Astrocyte (in vitro differentiated cells and primary cell): ENCODE results near the gene SLC12A5. TPM values are rescaled to one million over a fixed set of nuclear protein-coding genes. Genes with fewer than 3 reads are reported as not detected.

ENCODE experiments used
- DNase-seq: peaks from one replicate; pipeline ENCODE4 v3.0.0-alpha.2; 2010; ENCODE audit warnings: low read depth
- FAIRE-seq: peaks from 2 replicates; lab custom pipeline; 2011; peaks lifted over from hg19 to GRCh38; lab: Jason Lieb, UNC
- H2AFZ ChIP-seq: 2 replicates; pipeline ENCODE4 v1.6.0; 2012; ENCODE audit warnings: low read depth, low read length, inconsistent platforms
- H3K27ac ChIP-seq: 2 replicates; pipeline ENCODE4 v1.5.1; 2011; ENCODE audit warnings: low read depth, low read length, inconsistent platforms
- H3K27me3 ChIP-seq: 2 replicates; pipeline ENCODE4 v1.6.0; 2011; ENCODE audit warnings: low read length, inconsistent platforms; ENCODE audit not compliant: insufficient read depth
- H3K36me3 ChIP-seq: 2 replicates; pipeline ENCODE4 v1.5.1; 2011; ENCODE audit warnings: low read length, inconsistent platforms; ENCODE audit not compliant: insufficient read depth
- H3K4me1 ChIP-seq: 2 replicates; pipeline ENCODE4 v1.5.1; 2011; ENCODE audit warnings: low read length, inconsistent platforms; ENCODE audit not compliant: insufficient read depth
- H3K4me2 ChIP-seq: 2 replicates; pipeline ENCODE4 v1.6.0; 2012; ENCODE audit warnings: low read length, inconsistent platforms
- H3K4me3 ChIP-seq: 2 replicates; pipeline ENCODE4 v1.5.1; 2011; ENCODE audit warnings: low read depth, mild to moderate bottlenecking, low read length, inconsistent platforms; ENCODE audit not compliant: insufficient read depth
- H3K79me2 ChIP-seq: 2 replicates; pipeline ENCODE4 v1.6.0; 2012; ENCODE audit warnings: mild to moderate bottlenecking, low read length, inconsistent platforms; ENCODE audit not compliant: insufficient read depth
- H3K9ac ChIP-seq: 2 replicates; pipeline ENCODE4 v1.6.0; 2012; ENCODE audit warnings: mild to moderate bottlenecking, low read length, inconsistent platforms
- H3K9me3 ChIP-seq: 2 replicates; pipeline ENCODE4 v1.5.1; 2012; ENCODE audit warnings: low read depth, mild to moderate bottlenecking, low read length, inconsistent platforms; ENCODE audit not compliant: insufficient read depth
- H4K20me1 ChIP-seq: 2 replicates; pipeline ENCODE4 v1.6.0; 2012; ENCODE audit warnings: low read length, inconsistent platforms; ENCODE audit not compliant: insufficient read depth
- H3K27ac Mint-ChIP-seq: one replicate; pipeline ENCODE4 v1.8.0; 2021; ENCODE audit warnings: mild to moderate bottlenecking, mixed read lengths; ENCODE audit not compliant: unreplicated experiment
- H3K27me3 Mint-ChIP-seq: one replicate; pipeline ENCODE4 v1.8.0; 2021; ENCODE audit warnings: low read depth, mixed read lengths; ENCODE audit not compliant: unreplicated experiment
- H3K36me3 Mint-ChIP-seq: one replicate; pipeline ENCODE4 v1.8.0; 2021; ENCODE audit warnings: low read depth, mixed read lengths; ENCODE audit not compliant: unreplicated experiment
- H3K4me1 Mint-ChIP-seq: one replicate; pipeline ENCODE4 v1.8.0; 2021; ENCODE audit warnings: low read depth, mixed read lengths; ENCODE audit not compliant: unreplicated experiment
- H3K4me3 Mint-ChIP-seq: one replicate; pipeline ENCODE4 v1.8.0; 2021; ENCODE audit warnings: mild to moderate bottlenecking, moderate library complexity, mixed read lengths; ENCODE audit not compliant: unreplicated experiment
- H3K9me3 Mint-ChIP-seq: one replicate; pipeline ENCODE4 v1.8.0; 2021; ENCODE audit warnings: mild to moderate bottlenecking, mixed read lengths; ENCODE audit not compliant: unreplicated experiment
- CTCF ChIP-seq: IDR thresholded peaks from 2 replicates; pipeline ENCODE4 v1.5.1; 2011; ENCODE audit warnings: low read depth, mild to moderate bottlenecking, inconsistent platforms, low read length, moderate library complexity; ENCODE audit not compliant: insufficient read depth
- EZH2 ChIP-seq: IDR thresholded peaks from 2 replicates; pipeline ENCODE4 v1.6.1; 2012; ENCODE audit warnings: mild to moderate bottlenecking, low read length, inconsistent platforms; ENCODE audit not compliant: insufficient read depth
- total RNA-seq: library from RNA; stranded (reverse); gene quantifications from 2 replicates; pipeline ENCODE4 v1.2.1, GENCODE V29; 2021

SLC12A5 gene
- total RNA-seq, 1 donor from 2014 or later: 14.6 TPM

- no peak overlapping the region for H3K4me3 Mint-ChIP-seq
- Histone ChIP-seq H3K36me3 (peaks cover 32% of the 10 kb centered on the region), H4K20me1 (peaks cover 64% of the 10 kb centered on the region), H3K27ac (no peak overlapping the region), H3K4me3 (no peak overlapping the region), H3K79me2 (peaks cover 34% of the 10 kb centered on the region), H2AFZ (no peak overlapping the region), H3K4me2 (no peak overlapping the region), H3K4me1 (peaks cover 22% of the 10 kb centered on the region), H3K9ac (no peak overlapping the region), H3K9me3 (no peaks in the 10 kb centered on the region), H3K27me3 (no peaks in the 10 kb centered on the region)
- TF ChIP-seq CTCF (no peak), EZH2 (no peak)
- H3K27me3 Mint-ChIP-seq: no peaks in the 10 kb centered on the region
- H3K9me3 Mint-ChIP-seq: no peaks in the 10 kb centered on the region
- peaks cover 11% of the 10 kb centered on the region for H3K36me3 Mint-ChIP-seq
- H3K4me1 Mint-ChIP-seq: peaks cover 3% of the 10 kb centered on the region
- DNase-seq (no peak), FAIRE-seq (no peak)
- H3K27ac Mint-ChIP-seq: no peak overlapping the region
Observed at GRCh38 chr20:46071573-46071972, 42.6 kb downstream of the SLC12A5 start.

GRCh38 chr20:46073024-46073423 is 44.0 kb downstream of the SLC12A5 start:
- H4K20me1 ChIP-seq: peaks cover 75% of the 10 kb centered on the region
- Mint-ChIP-seq H3K36me3 (peaks cover 7% of the 10 kb centered on the region), H3K27me3 (no peaks in the 10 kb centered on the region), H3K27ac (no peak overlapping the region), H3K9me3 (no peaks in the 10 kb centered on the region), H3K4me3 (no peak overlapping the region), H3K4me1 (peaks cover 3% of the 10 kb centered on the region)
- FAIRE-seq (no peak), DNase-seq (no peak)
- TF ChIP-seq EZH2 (no peak), CTCF (no peak)
- no peak overlapping the region for H3K9ac ChIP-seq
- H3K27me3 ChIP-seq: no peaks in the 10 kb centered on the region
- peaks cover 48% of the 10 kb centered on the region for H3K79me2 ChIP-seq
- H3K27ac ChIP-seq: no peak overlapping the region
- H3K36me3 ChIP-seq: peaks cover 28% of the 10 kb centered on the region
- H3K4me3 ChIP-seq: no peak overlapping the region
- no peak overlapping the region for H2AFZ ChIP-seq
- no peak overlapping the region for H3K4me2 ChIP-seq
- H3K9me3 ChIP-seq: no peaks in the 10 kb centered on the region
- H3K4me1 ChIP-seq: peaks cover 22% of the 10 kb centered on the region

DNA sequence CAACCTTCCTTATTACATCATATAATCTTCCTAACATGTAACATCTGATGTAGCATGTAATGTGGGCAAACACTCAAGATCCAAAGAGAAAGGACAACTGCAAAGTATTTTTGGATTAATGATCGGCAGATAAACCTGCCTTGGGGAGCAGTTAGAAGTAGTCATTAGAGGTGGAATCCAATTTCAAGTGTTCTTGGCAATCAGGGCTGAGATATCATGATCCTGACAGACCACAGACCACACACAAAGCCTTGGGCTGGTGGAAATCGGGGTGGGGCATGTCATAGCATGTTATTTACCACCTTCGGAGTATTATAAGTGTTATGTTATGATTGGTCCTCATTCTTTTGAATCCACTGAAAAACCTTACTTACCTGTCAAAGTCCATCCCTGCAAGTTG is 44.4 kb downstream of the SLC12A5 start:
- Mint-ChIP-seq H3K27me3 (no peaks in the 10 kb centered on the region), H3K27ac (no peak overlapping the region), H3K4me3 (no peak overlapping the region), H3K36me3 (peaks cover 7% of the 10 kb centered on the region), H3K9me3 (no peaks in the 10 kb centered on the region), H3K4me1 (peaks cover 3% of the 10 kb centered on the region)
- DNase-seq (peak; percentile 34), FAIRE-seq (no peak)
- Histone ChIP-seq H3K27me3 (no peaks in the 10 kb centered on the region), H3K9ac (no peak overlapping the region), H2AFZ (no peak overlapping the region), H3K4me2 (no peak overlapping the region), H3K4me3 (no peak overlapping the region), H3K4me1 (peaks cover 22% of the 10 kb centered on the region), H3K79me2 (peaks cover 53% of the 10 kb centered on the region), H3K27ac (no peak overlapping the region), H4K20me1 (peaks cover 75% of the 10 kb centered on the region), H3K36me3 (peaks cover 24% of the 10 kb centered on the region), H3K9me3 (no peaks in the 10 kb centered on the region)
- TF ChIP-seq EZH2: no peak
- TF ChIP-seq CTCF: no peak
